Loucy (cell line): ENCODE measurements around the gene BTK.

Experiments used
- CTCF ChIP-seq: fragments of 200-600 bp; sonication (generic); conservative IDR thresholded peaks from 2 replicates; pipeline ENCODE4 v1.5.1; 2014; ENCODE audit warnings: mild to moderate bottlenecking, antibody characterized with exemption, low read length
- EZH2phosphoT487 ChIP-seq: fragments of 200-600 bp; IDR thresholded peaks from 2 replicates; pipeline ENCODE4 v1.6.1; 2018; ENCODE audit warnings: antibody characterized with exemption, mild to moderate bottlenecking, moderate library complexity, borderline replicate concordance

- TF ChIP-seq CTCF: no peak
- TF ChIP-seq EZH2phosphoT487: no peak
Observed at GRCh38 chrX:101362757-101363156, 23.2 kb downstream of the BTK start.
